OCI-LY3 (cell line): Measurements from ENCODE around the gene CCT4.

Source experiments
- EZH2phosphoT487 ChIP-seq: fragments of 200-600 bp; shearing (Covaris generic); IDR thresholded peaks from 2 replicates; pipeline ENCODE4 v1.6.1; 2018; ENCODE audit warnings: antibody characterized with exemption, mixed run types, low read depth
- TF ChIP-seq, protein P1 (sequence below): fragments of 200-600, 300-600 bp; sonication (generic); IDR thresholded peaks from 2 replicates; pipeline ENCODE4 v1.5.1; 2014; ENCODE audit warnings: antibody characterized with exemption, low read length, low read depth

DNA sequence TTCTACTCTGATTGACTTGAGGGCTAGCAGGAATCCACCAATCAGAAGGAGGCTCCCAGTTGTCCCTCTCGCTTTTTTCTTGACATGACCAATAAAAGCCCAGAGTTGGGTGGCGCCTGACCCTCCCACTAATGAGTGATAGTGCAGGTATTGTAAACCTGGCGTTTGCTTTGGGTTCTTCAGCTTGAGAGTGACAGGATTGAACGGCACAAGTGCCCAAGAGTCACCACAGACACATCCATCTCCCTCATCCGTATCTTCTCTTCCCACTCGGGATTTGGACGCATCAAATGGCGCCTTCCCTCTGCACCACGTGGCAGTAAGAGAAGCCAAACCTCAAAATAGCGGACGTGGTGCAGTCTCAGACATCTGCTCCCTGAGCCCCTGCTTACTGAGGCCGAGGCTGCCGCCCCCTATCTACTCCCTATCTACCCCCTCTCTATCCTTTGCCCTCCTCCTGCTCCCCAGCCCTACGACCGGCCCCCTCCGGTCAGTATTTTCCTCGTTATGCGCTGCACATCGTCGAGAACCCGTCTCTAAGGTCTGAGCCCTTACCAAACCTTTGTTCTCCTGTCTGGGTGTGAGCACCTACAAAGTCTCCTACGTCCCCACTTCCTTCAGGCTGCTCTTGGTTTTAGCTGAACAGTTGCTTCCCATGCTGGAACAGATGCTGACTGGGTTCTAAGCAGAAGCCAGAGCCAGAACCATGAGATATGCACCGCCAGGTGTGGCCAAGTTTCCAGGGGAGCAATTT lies 33.7 kb downstream of the CCT4 start:
- TF ChIP-seq, protein P1, sequence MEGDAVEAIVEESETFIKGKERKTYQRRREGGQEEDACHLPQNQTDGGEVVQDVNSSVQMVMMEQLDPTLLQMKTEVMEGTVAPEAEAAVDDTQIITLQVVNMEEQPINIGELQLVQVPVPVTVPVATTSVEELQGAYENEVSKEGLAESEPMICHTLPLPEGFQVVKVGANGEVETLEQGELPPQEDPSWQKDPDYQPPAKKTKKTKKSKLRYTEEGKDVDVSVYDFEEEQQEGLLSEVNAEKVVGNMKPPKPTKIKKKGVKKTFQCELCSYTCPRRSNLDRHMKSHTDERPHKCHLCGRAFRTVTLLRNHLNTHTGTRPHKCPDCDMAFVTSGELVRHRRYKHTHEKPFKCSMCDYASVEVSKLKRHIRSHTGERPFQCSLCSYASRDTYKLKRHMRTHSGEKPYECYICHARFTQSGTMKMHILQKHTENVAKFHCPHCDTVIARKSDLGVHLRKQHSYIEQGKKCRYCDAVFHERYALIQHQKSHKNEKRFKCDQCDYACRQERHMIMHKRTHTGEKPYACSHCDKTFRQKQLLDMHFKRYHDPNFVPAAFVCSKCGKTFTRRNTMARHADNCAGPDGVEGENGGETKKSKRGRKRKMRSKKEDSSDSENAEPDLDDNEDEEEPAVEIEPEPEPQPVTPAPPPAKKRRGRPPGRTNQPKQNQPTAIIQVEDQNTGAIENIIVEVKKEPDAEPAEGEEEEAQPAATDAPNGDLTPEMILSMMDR = peak; percentile 17
- TF ChIP-seq EZH2phosphoT487 = no peak
